HCT116 (cell line): ENCODE measurements around the gene SMIM11. TPM values are rescaled to one million over a fixed set of nuclear protein-coding genes. Genes with fewer than 3 reads are reported as not detected.

Experiments used
- ATAC-seq: fragments of 200-7000 bp; cut with Tn5 transposase; 2 replicates; pipeline ENCODE4 v1.9.1; 2020; ENCODE audit warnings: mild to moderate bottlenecking, moderate library complexity
- BruUV-seq: library from RNA; stranded (reverse); fragments of 400-500 nt; replicated peaks from 2 replicates; lab custom pipeline; 2021; lab: Mats Ljungman, UMichigan
- CTCF ChIA-PET: fragments of 300-600 bp; sonication (Branson Sonifier 250); formaldehyde crosslinking; loops from one replicate; lab custom pipeline; 2021; ENCODE audit warnings: antibody characterized with exemption; lab: Charles Lee
- POLR2A ChIA-PET: fragments of 300-600, 350-600 bp; sonication (Branson Sonifier 250); formaldehyde crosslinking; loops from one replicate; lab custom pipeline; 2021; ENCODE audit warnings: antibody characterized with exemption; lab: Charles Lee
- RAD21 ChIA-PET, 2 experiments: fragments of 300-600 bp; sonication (Branson Sonifier 250); formaldehyde crosslinking; loops; one replicate each; lab custom pipeline; 2023; ENCODE audit warnings: low total read pairs in 2 of 2; ENCODE audit not compliant: uncharacterized antibody in 2 of 2, unreplicated experiment in 2 of 2, low non-redundant PET in 1 of 2; lab: Charles Lee
- DNase-seq: peaks from one replicate; pipeline ENCODE4 v3.0.0-alpha.2; 2010; ENCODE audit warnings: low read depth, low spot score
- H2AFZ ChIP-seq: fragments of 200-600 bp; shearing (Covaris generic), sonication (generic); 2 replicates; pipeline ENCODE4 v1.6.1; 2017; ENCODE audit warnings: low read depth, mixed run types, mixed read lengths, antibody characterized with exemption, low read length; ENCODE audit not compliant: poor library complexity, severe bottlenecking
- H3K27ac ChIP-seq: 2 replicates; pipeline ENCODE4 v1.5.1; 2012; ENCODE audit warnings: low read depth, low read length
- H3K27me3 ChIP-seq: fragments of 200-600 bp; sonication (generic); 2 replicates; pipeline ENCODE4 v1.6.1; 2016; ENCODE audit warnings: mixed run types, low read length, mixed read lengths; ENCODE audit not compliant: insufficient read depth
- H3K36me3 ChIP-seq, 2 experiments: fragments of 200-500 bp in 1 of 2; fragments of 200-600 bp in 1 of 2; sonication (Bioruptor generic) in 1 of 2; sonication (generic) in 1 of 2; 2 replicates each; pipeline versions ENCODE4 v1.5.1 to v1.6.1; 2014 to 2016; ENCODE audit warnings: low read length in 2 of 2, inconsistent platforms in 1 of 2, mixed read lengths in 1 of 2, mixed run types in 1 of 2; ENCODE audit not compliant: insufficient read depth in 2 of 2, control insufficient read depth in 1 of 2
- H3K4me1 ChIP-seq, 2 experiments: fragments of 200-600 bp in 1 of 2; sonication (generic) in 1 of 2; 2 replicates each; pipeline versions ENCODE4 v1.5.1 to v1.6.1; 2012 to 2017; ENCODE audit warnings: low read length in 2 of 2, inconsistent platforms in 1 of 2, mild to moderate bottlenecking in 1 of 2, mixed read lengths in 1 of 2, mixed run types in 1 of 2, moderate library complexity in 1 of 2; ENCODE audit not compliant: insufficient read depth in 2 of 2, control insufficient read depth in 1 of 2
- H3K4me2 ChIP-seq: fragments of 200-600 bp; sonication (generic); 2 replicates; pipeline ENCODE4 v1.6.1; 2017; ENCODE audit warnings: mixed run types, low read length, mixed read lengths
- H3K4me3 ChIP-seq, 2 experiments: fragments of 200-600 bp in 1 of 2; sonication (generic) in 1 of 2; replicated peaks in 1 of 2; 2 replicates each; pipeline ENCODE4 v1.5.1; 2011 to 2016; ENCODE audit warnings: low read length in 2 of 2, control low read depth in 1 of 2, low read depth in 1 of 2, mild to moderate bottlenecking in 1 of 2, mixed read lengths in 1 of 2, mixed run types in 1 of 2
- H3K79me2 ChIP-seq: fragments of 200-600 bp; sonication (generic); 2 replicates; pipeline ENCODE4 v1.6.1; 2017; ENCODE audit warnings: mild to moderate bottlenecking, mixed run types, low read length, moderate library complexity, mixed read lengths; ENCODE audit not compliant: insufficient read depth
- H3K9ac ChIP-seq: fragments of 200-600 bp; sonication (generic); 2 replicates; pipeline ENCODE4 v1.6.1; 2016; ENCODE audit warnings: low read length, mixed read lengths
- H3K9me2 ChIP-seq: fragments of 200-600 bp; sonication (generic), shearing (Covaris generic); 2 replicates; pipeline ENCODE4 v1.6.1; 2017; ENCODE audit warnings: mixed run types, mild to moderate bottlenecking, moderate library complexity; ENCODE audit not compliant: insufficient read depth
- H3K9me3 ChIP-seq, 2 experiments: fragments of 200-500 bp in 1 of 2; fragments of 200-600 bp in 1 of 2; sonication (Bioruptor generic) in 1 of 2; sonication (generic) in 1 of 2; 2 replicates each; pipeline ENCODE4 v1.6.1; 2014 to 2017; ENCODE audit warnings: low read length in 2 of 2, mixed read lengths in 2 of 2, inconsistent platforms in 1 of 2, low read depth in 1 of 2, mild to moderate bottlenecking in 1 of 2, mixed run types in 1 of 2, moderate library complexity in 1 of 2; ENCODE audit not compliant: control insufficient read depth in 1 of 2, insufficient read depth in 1 of 2
- H4K20me1 ChIP-seq: fragments of 200-600 bp; sonication (generic), shearing (Covaris generic); 2 replicates; pipeline ENCODE4 v1.6.1; 2017; ENCODE audit warnings: mixed run types, mild to moderate bottlenecking, moderate library complexity; ENCODE audit not compliant: insufficient read depth
- ATF3 ChIP-seq: IDR thresholded peaks from 2 replicates; pipeline ENCODE4 v1.6.1; 2012
- CBX3 ChIP-seq: IDR thresholded peaks from 2 replicates; pipeline ENCODE4 v1.6.1; 2012; ENCODE audit warnings: low read depth
- CEBPB ChIP-seq: IDR thresholded peaks from 2 replicates; pipeline ENCODE4 v1.6.1; 2012; ENCODE audit warnings: low read depth
- EGR1 ChIP-seq: IDR thresholded peaks from 2 replicates; pipeline ENCODE4 v1.6.1; 2012; ENCODE audit warnings: low read depth
- ELF1 ChIP-seq: IDR thresholded peaks from 2 replicates; pipeline ENCODE4 v1.6.1; 2012; ENCODE audit warnings: low read depth, borderline replicate concordance
- EZH2phosphoT487 ChIP-seq: fragments of 200-600 bp; IDR thresholded peaks from 2 replicates; pipeline ENCODE4 v1.6.1; 2018; ENCODE audit warnings: antibody characterized with exemption, borderline replicate concordance
- MAX ChIP-seq: IDR thresholded peaks from 2 replicates; pipeline ENCODE4 v1.6.1; 2012
- POLR2A ChIP-seq: IDR thresholded peaks from 2 replicates; pipeline ENCODE4 v1.7.0; 2011; ENCODE audit warnings: borderline replicate concordance; ENCODE audit not compliant: insufficient read depth, insufficient read length; ENCODE audit errors: extremely low read depth
- RAD21 ChIP-seq: IDR thresholded peaks from 2 replicates; pipeline ENCODE4 v1.6.1; 2012; ENCODE audit warnings: low read depth, mild to moderate bottlenecking
- REST ChIP-seq: IDR thresholded peaks from 2 replicates; pipeline ENCODE4 v1.6.1; 2012; ENCODE audit warnings: low read depth
- SIN3A ChIP-seq: IDR thresholded peaks from 2 replicates; pipeline ENCODE4 v1.6.1; 2012; ENCODE audit warnings: low read depth
- SP1 ChIP-seq: IDR thresholded peaks from 2 replicates; pipeline ENCODE4 v1.6.1; 2012; ENCODE audit warnings: low read depth
- SRF ChIP-seq: IDR thresholded peaks from 2 replicates; pipeline ENCODE4 v1.6.1; 2012; ENCODE audit warnings: low read depth
- TCF7L2 ChIP-seq: IDR thresholded peaks from 2 replicates; pipeline ENCODE4 v1.7.0; 2011; ENCODE audit warnings: borderline replicate concordance, inconsistent platforms; ENCODE audit not compliant: insufficient read depth, insufficient read length; ENCODE audit errors: extremely low read depth
- ZBTB33 ChIP-seq: IDR thresholded peaks from 2 replicates; pipeline ENCODE4 v1.6.1; 2011; ENCODE audit warnings: mild to moderate bottlenecking, low read length, moderate library complexity; ENCODE audit not compliant: insufficient replicate concordance; ENCODE audit errors: extremely low read depth
- ZFX ChIP-seq: fragments of 450-650 bp; IDR thresholded peaks from 2 replicates; pipeline ENCODE4 v1.6.1; 2017
- intact Hi-C: fragments of 100-400 bp; cut with micrococcal nuclease; formaldehyde crosslinking; loops from 2 replicates; pipeline ENCODE4 v1.10.0; 2022
- total RNA-seq: library from RNA; stranded (reverse); gene quantifications from one replicate; pipeline ENCODE4 v1.2.1, GENCODE V29; 2021; ENCODE audit not compliant: unreplicated experiment

SMIM11 gene
- total RNA-seq, 1 experiment from 2014 or later: 18.9 TPM

- H3K36me3 ChIP-seq: no peaks in the 10 kb centered on the region
- H3K4me3 ChIP-seq: no peak overlapping the region
- H3K79me2 ChIP-seq: no peaks in the 10 kb centered on the region
- H3K4me2 ChIP-seq: no peak overlapping the region
- no peak overlapping the region for H3K9ac ChIP-seq
- TF ChIP-seq ZFX: no peak
- TF ChIP-seq MAX: no peak
- no peak for TF ChIP-seq SP1
- TF ChIP-seq EGR1: no peak
- no peak for TF ChIP-seq POLR2A
- no peak for TF ChIP-seq RAD21
- no peak for TF ChIP-seq ELF1
- TF ChIP-seq ZBTB33: no peak
- TF ChIP-seq SIN3A: no peak
- no peak for TF ChIP-seq TCF7L2
- no peak for TF ChIP-seq REST
- TF ChIP-seq ATF3: no peak
- no peak for TF ChIP-seq SRF
- no peak for TF ChIP-seq EZH2phosphoT487
- TF ChIP-seq CEBPB: no peak
- TF ChIP-seq CBX3: no peak
- intact Hi-C loops: no loop called here
- H2AFZ ChIP-seq: no peak overlapping the region
- ChIA-PET CTCF (interaction anchor here (1.1 kb wide), 2 partner anchors 8 to 431 kb away, joined by 3 to 4 read pairs; no protein-coding TSS in a partner anchor), RAD21 (no interaction called here), POLR2A (no interaction called here)
- no peaks in the 10 kb centered on the region for H3K9me3 ChIP-seq
- no peaks in the 10 kb centered on the region for H3K27me3 ChIP-seq
- H4K20me1 ChIP-seq: no peaks in the 10 kb centered on the region
- no peak for DNase-seq
- ATAC-seq: no peak
- no peaks in the 10 kb centered on the region for H3K9me2 ChIP-seq
- no peaks in the 10 kb centered on the region for H3K4me1 ChIP-seq
- H3K27ac ChIP-seq: no peak overlapping the region
- BruUV-seq: no TSS peak
Observed at GRCh38 chr21:34355570-34355969, 19.7 kb upstream of the SMIM11 start.
